GM21576 (cell line): ENCODE data around the gene DNLZ.
A peak's percentile ranks its signal among the peaks of the same experiment; 100 is the strongest.
"Not testable (repeated sequence)": the region's sequence is repeated elsewhere in the genome, so short reads cannot be mapped to it uniquely, and the experiment has no call there.

Experiments used
- ATAC-seq: cut with Tn5 transposase; IDR thresholded peaks from one replicate; pipeline ENCODE4 v1.9.1; 2021; ENCODE audit warnings: mild to moderate bottlenecking, moderate library complexity; ENCODE audit not compliant: unreplicated experiment

Gene DNLZ

GRCh38 chr9:136363106-136363948 lies at the start of gene DNLZ:
TSS of gene DNLZ (minus strand) at chr9:136363744. CDS start at chr9:136363714, 30 bp downstream.
- ATAC-seq = peak; percentile 76

- ATAC-seq = no peak
Measured at GRCh38 chr9:136412962-136413361, 49.4 kb upstream of the DNLZ start.

- no peak for ATAC-seq
Measured at GRCh38 chr9:136411378-136411777, 47.8 kb upstream of the DNLZ start.

- ATAC-seq = peak; percentile 84
Measured at GRCh38 chr9:136410500-136411287, 47.1 kb upstream of the DNLZ start, which contains the start of the genes ENTR1 and PMPCA. TSS of gene ENTR1 (minus strand) at chr9:136410614. CDS start at chr9:136410397, 217 bp downstream. TSS of gene PMPCA (plus strand) at chr9:136410658. CDS start at chr9:136410669, 11 bp downstream.

GRCh38 chr9:136409557-136410455 lies 46.3 kb upstream of the DNLZ start:
- ATAC-seq = no peak

GRCh38 chr9:136407911-136408310 lies 44.4 kb upstream of the DNLZ start:
- no peak for ATAC-seq

GRCh38 chr9:136407061-136407460 lies 43.5 kb upstream of the DNLZ start:
- not testable (repeated sequence) for ATAC-seq

- ATAC-seq = not testable (repeated sequence)
Measured at GRCh38 chr9:136405904-136406303, 42.4 kb upstream of the DNLZ start.

- no peak for ATAC-seq
Measured at GRCh38 chr9:136405481-136405880, 41.9 kb upstream of the DNLZ start.

- no peak for ATAC-seq
Measured at GRCh38 chr9:136404801-136405136, 41.2 kb upstream of the DNLZ start.

- ATAC-seq = no peak
Measured at GRCh38 chr9:136403915-136404800, 40.6 kb upstream of the DNLZ start.

GRCh38 chr9:136403538-136403914 lies 40.0 kb upstream of the DNLZ start:
- ATAC-seq = no peak

- ATAC-seq = no peak
Measured at GRCh38 chr9:136402067-136402466, 38.5 kb upstream of the DNLZ start.

- no peak for ATAC-seq
Measured at GRCh38 chr9:136401173-136401922, 37.8 kb upstream of the DNLZ start.

GRCh38 chr9:136400038-136400834 lies 36.7 kb upstream of the DNLZ start, which contains the start of gene SNAPC4:
TSS of gene SNAPC4 (minus strand) at chr9:136400170. CDS start at chr9:136398428, 1,742 bp downstream.
- ATAC-seq = peak; percentile 67

GRCh38 chr9:136399176-136400037 lies 35.9 kb upstream of the DNLZ start:
- ATAC-seq = peak; percentile 23

GRCh38 chr9:136398286-136398685 lies 34.7 kb upstream of the DNLZ start:
- no peak for ATAC-seq
